Hematopoietic multipotent progenitor cell treated with erythropoietin and hydrocortisone succinate and interleukin-3 and kit ligand, for 6 days (in vitro differentiated cells): Measurements from ENCODE around the gene DPP4.
"Not testable (repeated sequence)": the region's sequence is repeated elsewhere in the genome, so short reads cannot be mapped to it uniquely, and the experiment has no call there.

ENCODE experiments used
- DNase-seq: peaks from one replicate; pipeline ENCODE4 v3.0.0-alpha.2; 2015

Gene DPP4

DNA sequence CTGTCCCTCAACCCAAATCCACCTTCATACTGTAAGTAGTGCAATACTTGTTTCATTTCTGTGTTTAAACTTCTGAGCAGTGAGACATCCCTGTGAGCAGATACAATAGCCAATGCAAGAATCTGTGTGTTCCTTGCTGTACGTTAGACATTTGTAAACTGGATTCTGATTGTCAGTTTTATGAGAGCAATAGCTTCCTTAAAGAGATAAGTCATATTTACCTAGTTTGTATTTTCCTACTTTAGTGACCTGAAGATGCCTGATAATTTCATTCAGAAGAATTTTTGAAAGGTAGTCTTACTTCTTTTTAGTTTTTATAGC is 90.7 kb downstream of the DPP4 start:
- no peak for DNase-seq

DNA sequence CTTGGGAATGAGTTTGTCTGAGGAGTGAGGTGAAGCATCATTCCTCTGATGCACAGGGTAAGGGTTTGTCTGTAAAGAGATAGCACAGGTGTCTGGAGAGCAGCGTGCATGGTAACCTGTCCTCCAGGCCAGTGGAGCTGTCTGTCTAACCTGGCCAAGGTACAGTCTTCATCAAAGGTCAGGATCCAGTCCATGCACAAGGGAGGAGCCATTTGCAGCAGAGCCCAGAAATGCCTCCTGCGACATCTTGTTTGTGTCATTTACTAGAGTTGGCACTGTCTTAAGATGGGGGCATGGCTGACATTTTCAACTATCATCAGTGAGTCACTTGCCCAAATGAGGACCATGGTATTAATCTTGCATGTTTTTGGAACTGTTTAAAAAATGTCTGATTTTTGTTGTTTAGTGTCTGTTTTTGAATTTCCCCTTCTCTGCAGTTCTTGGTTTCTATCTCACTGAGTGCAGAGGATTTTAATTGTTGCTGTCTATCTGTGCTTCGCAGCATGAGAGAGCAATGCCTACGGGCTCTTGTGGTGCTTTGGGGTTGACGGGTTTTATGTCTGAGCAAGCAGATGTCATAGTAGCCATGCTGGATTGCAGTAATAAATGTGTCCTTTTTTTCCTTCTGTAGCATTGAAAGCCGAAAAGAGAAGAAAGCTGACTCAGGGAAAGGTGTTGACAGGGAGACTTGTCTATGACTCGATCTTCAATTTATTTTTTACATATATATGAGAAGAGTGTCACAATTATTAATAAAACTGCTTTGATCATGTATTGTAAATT is 91.3 kb downstream of the DPP4 start:
- DNase-seq: no peak

DNA sequence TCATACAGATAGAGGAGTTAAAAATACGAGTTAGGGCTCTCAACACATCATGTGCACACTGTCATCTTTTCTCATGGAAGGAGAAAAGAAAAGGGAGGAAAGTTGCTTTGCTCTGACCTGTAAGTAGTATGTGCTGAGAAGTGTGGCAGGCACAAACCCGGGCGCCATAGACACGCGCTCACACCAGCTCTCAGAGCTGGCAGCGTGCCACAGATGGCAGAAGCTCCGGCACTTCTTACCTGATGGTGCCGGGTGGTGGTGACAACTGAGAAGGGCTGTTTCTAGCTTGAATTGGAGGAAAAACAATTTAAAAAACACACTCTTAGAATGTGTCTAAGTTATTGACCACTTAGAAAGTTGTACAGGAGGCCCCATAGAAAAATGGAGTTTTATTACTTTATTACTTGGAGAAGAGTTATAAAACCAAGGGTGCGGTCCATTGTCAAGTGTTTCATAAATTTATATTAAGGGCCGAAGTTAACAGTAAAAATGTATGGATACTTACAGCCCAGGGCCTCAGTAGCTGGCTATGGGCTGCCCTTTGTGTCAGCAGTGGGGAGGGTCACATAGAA is 92.2 kb downstream of the DPP4 start:
- DNase-seq: no peak

DNA sequence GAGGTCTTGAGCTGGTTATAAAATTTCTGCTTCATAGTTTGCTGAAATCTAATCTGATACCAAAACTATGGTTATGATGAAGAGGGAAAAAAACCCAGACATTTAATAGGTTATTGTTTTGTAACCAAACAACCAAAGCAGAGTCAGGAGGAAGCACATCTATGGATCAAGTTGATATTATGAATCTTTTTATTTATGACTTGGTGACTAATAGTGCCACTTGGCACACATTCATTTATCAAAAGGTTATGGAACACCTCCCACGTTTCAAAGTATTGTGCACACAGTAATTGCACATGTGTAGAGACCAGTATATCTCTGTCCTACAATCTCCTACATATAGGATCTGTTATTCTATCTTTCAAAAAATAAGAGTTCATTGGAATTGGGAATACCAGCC is 93.0 kb downstream of the DPP4 start:
- no peak for DNase-seq

DNA sequence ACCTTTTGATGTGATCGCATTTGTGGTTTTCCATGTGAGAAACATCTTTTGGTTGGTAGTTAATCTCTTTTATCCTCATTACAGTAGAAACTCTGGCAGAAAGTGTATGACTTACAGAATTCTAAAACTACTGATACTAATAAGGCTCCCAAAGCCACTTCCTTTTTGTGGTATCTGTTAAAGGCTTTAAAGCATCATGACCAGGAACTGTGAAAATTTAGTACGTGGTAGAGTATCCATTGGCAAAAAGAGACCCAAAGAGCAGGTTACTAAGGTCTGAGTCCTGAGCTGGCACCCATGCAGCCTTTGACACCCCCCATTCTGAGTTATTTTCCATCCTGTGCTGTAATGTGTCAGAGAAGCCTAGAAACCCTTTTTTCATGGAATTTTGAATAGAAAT is 94.5 kb downstream of the DPP4 start:
- DNase-seq: peak; percentile 56

DNA sequence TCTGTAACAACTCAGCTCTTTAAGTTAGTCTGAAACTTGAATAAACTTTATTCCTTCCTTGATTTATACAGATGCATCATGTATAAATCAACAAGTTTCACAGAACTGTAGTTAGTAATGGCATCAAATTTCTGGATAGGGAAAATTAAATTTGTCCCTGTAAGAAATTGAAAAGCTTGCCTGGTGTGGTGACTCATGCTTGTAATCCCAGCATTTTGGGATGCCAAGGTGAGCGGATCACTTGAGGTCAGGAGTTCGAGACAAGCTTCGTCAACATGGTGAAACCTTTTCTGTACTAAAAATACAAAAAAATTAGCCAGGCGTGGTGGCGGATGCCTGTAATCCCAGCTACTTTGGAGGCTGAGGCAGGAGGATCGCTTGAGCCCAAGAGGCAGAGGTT is 96.1 kb downstream of the DPP4 start:
- DNase-seq: not testable (repeated sequence)

DNA sequence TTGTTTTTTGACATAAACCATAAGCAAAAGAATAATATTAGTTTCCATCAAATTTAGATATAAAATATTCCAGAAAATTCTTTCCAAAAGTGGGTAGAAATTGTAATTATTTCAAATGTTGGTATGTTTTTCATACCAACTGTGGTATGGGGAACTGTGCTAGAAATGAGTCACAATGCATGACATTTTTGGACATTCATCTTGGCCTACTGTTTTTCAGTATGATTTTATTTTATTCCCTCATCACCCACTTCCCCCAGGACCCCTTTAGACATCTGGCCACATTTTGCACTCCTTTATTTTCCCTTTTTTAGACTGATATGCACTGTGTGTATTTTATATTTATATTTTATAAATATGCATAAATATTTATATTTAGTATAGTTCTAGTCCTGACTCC is 97.1 kb downstream of the DPP4 start:
- no peak for DNase-seq

DNA sequence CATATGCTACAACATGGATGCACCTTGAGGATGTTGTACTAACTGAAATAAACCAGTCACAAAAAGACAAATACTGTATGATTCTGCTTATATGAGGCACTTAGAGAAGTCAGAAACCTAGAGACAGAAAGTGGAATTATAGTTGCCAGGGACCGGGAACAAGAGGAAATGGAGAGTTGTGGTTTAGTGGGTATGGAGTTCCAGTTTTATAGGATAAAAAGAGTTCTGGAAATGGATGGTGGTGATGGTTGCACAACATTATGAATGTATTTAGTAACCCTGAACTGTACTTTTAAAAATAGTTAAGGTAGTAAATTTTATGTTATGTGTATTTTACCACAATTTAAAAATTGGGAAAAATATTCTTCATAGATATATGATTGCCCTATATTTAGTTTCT is 97.7 kb downstream of the DPP4 start:
- no peak for DNase-seq

DNA sequence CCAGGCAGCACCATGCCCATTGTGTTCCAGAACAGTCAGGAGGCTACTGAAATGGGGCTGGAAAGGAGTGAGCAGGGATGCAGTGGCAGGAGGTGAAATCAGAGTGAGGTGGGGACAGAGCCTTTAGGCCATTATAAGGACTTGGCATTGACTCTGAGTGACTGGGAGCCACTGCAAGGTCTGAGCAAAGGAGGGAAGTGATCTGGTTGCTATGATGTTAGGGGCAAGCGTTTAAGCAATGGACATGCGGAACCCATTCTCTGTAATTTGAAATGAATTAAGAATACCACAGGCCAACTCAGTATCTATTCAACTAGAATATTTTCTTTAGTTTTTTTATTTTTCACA is 98.2 kb downstream of the DPP4 start:
- no peak for DNase-seq

DNA sequence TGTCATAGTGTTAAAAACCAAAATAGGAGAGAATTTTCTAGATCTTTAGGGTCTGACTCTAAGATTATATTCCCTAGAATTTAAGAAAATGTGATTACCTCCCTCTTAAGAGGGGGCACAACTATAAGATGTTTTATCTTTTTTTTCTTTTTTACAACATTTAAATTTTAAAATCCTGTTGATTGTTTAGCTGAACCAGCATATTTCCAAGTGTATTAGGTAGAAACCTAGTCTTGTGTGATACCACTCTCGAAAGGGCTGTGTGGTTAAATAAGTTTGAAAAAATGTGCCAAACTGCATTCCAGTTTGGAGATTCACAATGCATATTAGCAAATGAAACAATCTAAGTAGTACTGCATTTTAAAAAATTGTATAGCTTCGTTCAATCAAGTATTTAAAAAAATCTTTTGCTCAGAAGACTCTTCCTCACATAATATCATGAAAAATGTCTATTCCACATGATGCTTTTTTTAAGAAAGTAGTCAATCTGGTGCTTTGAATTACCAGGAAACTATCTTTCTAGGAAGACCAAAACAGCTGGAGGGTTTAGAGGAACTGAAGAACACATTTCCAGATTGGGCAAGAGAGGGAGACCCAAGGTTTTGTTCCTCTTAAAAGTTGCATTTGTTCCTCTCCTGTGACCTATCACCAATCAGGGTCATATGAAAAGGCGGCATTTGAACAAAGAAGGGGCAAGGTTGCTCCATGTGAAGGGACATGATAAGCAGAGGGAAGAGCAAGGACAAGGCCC is 98.8 kb downstream of the DPP4 start:
- peak; percentile 55 for DNase-seq

DNA sequence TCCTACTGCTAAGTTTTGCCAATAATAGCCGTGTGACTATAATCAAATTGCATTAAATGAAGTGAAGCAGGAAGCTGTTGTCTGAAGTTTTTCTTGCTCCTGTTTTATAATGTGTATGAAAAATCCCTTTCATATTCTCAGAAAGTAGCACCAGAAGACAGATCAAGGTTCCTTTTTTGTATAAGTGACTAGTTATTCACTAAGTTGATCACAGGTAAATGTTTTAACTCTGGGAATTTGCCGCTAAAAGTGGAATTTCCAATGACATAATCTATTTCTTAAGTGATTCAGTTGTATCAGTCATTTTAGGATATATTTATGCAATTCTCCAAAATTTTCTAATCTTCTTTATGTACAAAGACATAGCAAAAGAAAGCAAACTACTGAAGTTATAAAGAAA is 99.6 kb downstream of the DPP4 start:
- no peak for DNase-seq

DNA sequence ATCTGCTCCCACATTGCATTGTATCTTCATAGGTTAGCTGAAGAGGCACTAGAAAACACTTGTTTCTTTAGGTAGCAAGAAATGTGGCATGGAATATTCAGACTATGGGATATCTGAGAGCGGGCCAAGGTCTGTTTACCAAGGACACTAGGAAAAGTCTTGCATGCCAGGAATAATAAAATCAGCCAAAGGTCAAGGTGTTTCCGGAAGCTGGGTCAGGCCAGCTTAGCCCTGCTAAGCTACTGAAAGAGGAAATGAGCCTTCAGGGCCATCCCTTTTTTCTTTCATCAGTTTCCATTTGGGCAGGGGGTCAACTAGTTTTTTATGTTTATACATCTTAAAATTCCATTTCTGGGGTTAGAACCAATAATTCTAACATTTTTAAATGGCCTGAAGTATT is 101.1 kb downstream of the DPP4 start:
- no peak for DNase-seq

DNA sequence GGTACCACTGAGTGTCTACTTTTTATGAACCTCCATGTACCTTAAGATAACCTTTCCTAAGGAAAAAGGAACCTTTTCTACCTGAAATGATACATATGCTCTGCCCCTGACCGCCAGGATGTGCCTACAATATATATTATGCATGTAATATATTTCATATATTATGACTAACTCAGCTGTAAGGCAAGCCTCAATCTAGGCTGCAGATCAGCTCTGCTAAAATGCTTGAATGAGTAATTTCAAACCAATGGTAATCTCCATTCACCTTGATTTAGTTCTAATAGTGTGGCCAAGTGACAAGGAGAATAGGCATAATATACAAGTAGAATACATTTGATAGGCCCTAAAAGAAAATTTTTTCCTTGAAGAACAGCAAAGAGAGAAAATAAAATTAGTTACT is 101.8 kb downstream of the DPP4 start:
- no peak for DNase-seq

DNA sequence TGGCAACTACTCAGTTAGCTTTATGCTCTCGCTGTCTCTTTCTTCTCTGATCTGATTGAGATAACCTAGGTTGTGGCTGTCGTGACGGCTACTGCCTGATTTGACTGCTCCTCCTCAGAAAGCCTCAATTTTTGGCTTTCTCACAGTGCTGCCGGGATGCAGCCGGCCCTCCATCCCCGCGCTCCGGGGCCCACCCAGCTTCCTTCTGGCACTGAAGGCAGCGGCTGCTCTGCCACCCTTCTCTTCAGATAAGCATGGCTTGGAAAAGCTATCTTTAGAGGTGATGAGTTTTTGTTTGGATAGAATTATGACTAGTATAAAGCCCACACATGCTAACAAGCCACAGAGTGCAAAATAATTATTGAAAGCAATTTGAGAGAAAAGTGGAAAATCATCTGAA is 102.5 kb downstream of the DPP4 start:
- DNase-seq: no peak

DNA sequence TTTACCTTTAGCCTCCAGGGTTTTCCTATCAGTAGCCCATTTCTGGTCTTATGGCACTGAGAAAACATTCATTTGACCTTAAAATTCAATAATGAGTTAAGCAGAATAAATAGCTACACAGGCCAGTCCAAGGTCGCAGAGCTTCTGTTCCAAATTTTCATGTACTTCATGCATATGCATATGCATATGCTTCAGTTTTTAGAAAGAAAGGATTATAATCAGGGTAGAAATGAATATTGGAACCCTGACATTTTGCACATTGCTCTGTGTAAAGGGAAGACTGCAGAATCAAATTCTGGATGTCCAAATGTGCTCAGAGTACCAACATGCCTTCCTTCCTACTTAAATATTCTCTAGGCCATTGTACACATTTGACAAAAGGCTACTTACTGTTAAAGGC is 104.9 kb downstream of the DPP4 start:
- DNase-seq: no peak

DNA sequence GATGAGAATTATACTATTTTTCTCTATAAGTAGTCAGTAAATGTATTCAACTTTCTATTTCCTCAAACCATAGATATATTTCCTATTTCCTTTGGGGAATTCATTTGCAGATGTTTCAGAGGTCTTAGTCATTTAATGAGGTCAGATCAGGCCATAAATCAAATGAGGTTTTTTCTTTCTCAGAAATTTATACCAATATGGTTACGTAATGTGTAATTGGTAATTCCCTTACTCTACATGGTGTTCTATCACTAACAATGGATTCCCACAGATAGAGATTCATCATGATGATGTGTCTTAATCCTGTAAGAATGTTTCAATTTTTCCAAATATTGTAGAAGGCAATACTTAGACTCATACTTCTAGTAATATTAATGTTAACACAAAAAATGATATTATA is 108.0 kb downstream of the DPP4 start:
- DNase-seq: peak; percentile 45

DNA sequence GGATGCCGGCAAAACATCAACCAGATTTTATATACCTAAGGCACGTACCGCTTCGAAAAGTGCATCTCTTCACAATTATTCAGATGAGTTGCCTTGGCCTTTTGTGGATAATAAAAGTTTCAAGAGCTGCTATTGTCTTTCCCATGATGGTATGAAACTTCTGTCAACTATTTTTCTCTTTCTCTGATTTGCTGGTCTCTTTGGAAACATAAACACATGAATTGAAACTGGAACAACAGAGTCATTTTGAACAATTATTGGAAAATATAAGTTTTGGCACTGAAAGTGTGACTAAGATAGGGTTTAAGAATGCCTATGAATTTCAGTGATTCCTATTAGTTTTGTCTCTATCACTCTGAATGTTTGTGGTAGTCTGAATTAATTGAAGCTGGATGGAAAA is 109.9 kb downstream of the DPP4 start:
- no peak for DNase-seq

DNA sequence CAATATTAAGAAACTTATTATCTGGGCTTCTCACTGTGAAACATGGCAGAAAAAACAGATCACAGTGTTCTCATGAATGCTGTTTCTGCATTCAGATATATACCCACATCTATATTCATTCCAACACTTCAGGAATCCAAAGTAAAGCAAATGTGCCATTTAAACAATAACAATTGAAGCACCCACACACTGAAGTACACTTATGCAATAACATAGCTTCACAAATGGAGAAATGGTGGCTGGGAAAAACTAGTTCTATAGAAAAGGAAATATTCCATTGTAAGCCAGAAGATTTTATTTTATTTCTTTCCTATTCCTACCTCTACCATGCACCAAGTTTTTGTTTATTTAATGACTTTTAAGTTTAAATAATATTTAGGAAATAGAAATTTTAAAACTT is 111.9 kb downstream of the DPP4 start:
- no peak for DNase-seq

DNA sequence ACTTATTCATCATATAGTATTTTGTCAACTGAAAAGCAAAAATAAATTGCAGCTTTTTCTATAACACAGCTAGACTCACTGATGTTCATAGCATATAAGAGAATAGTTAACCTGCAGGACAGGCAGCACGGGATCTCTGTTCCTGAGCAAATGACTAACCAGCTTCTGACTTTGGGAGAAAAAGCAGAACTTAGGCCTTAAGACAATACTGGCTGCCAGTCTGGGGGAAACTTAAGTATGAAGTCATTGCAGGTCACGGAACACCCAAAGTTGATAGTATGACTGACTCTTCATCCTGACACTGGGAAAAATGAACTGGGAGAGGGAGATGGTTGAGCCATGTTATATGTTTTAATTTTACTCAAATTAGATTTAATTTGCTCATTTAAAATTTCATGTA is 113.0 kb downstream of the DPP4 start:
- peak; percentile 46 for DNase-seq

DNA sequence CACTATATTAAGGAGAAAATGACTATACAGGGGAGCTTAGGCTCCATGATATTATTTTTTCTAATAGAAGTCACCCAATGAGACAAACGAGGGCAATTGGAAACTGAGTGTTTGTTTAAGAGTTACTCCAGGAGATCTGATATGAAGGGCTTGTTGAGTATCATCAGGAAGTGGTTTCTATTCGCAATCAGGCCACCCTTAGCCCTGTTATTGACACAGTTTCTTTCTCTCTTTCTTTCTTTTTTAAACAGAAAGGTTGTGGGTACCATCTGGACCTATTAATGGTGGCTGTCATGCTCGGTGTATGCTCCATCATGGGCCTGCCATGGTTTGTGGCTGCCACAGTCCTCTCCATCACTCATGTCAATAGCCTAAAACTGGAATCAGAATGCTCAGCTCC is 117.3 kb downstream of the DPP4 start:
- DNase-seq: peak; percentile 35

DNA sequence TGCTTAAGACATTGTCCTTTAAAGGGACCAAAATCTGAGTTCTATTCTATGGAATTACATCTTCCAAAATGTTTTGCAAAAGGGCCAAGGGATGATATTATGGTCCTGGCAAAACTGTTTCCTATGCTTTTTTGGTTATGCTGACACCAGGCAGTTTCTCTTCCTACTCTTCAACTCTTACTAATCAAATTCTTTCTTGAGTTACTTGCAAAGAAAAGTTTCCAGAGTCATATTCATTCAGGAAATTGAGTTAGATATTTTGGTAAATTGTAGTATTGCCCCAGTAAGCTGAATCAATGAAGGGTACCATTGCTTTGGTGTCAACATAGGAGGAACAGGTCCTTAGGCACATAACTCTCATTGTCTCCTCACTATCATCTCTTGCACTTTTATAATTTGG is 118.8 kb downstream of the DPP4 start:
- no peak for DNase-seq

DNA sequence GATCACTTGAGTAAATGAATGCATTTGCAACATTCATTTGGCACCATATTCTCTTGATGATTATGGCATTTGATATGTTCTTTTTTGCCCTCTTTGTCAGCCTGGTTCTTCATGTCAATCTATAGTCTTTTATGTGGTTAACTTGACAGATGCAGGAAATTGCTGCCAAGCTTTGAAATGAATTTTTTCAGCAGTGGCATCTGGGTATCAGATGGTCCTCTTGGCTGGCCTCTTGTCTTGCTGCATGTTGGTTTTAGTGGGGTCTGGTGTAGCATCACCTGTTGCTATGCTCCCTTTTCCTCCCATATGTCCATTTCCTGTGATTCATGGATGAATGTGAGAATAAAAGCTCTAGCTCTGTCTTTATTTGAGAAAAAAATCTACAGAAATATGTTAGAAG is 119.9 kb downstream of the DPP4 start:
- peak; percentile 12 for DNase-seq

DNA sequence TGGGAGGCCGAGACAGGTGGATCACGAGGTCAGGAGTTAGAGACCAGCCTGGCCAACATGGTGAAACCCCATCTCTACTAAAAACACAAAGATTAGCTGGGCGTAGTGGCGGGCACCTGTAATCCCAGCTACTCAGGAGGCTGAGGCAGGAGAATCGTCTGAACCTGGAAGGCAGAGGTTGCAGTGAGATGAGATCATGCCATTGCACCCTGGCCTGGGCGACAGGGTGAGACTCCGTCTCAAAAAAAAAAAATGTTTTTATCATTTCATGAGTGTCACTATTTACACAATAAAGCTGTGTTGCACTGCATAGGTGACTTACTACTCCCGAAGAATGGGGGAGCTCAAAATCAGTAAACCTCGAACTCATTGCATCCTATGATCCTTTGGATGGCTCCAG is 120.6 kb downstream of the DPP4 start:
- not testable (repeated sequence) for DNase-seq

DNA sequence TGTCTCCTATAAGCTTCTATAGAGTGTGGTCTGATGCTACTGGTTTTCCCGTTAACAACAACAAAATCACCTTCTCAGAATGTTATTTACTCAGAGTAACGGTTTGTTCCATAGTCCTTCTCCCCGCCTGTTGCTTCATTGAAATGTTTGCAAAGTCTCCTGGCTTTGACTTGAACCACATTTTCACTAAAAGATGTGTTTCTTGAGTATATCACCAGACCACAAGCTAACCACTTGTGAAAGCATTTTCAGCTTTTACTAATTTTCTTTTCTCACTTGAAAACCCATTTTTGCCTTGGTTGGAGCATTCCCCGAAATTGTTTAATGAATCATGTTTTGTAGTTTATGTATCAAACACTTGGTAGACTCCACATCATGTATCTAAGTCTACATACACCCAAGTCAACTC is 121.2 kb downstream of the DPP4 start:
- DNase-seq: no peak

DNA sequence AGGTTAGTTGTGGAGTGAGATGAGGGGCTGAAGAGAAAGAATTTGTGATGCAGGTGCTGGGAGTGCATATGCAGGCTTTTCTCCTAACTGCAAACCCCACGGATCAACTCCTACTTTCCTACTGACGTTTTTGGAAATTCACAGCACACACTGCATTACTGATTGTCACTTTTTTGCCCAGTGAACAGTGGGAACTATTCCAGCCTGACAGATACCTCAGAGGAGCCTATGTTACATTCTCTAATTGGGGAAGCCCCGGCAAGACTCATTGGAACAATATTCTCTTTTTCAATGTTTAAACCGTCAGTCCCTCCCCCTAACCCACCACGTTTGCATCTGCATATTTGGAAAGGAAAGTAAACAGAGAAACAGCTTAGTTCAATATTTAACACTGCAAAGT is 126.2 kb downstream of the DPP4 start:
- no peak for DNase-seq
